Gastroesophageal sphincter (tissue), 3 donors: ENCODE results near the gene C1orf122.

Experiments used
- EP300 ChIP-seq: sonication (generic); formaldehyde crosslinking; IDR thresholded peaks from one replicate; pipeline ENCODE4 v1.6.1; 2017; ENCODE audit warnings: antibody characterized with exemption, mild to moderate bottlenecking
- POLR2A ChIP-seq, 2 donors: fragments of 450-650 bp; IDR thresholded peaks; one replicate each; pipeline ENCODE4 v1.6.1; 2017; ENCODE audit warnings: antibody characterized with exemption in 2 of 2, mild to moderate bottlenecking in 2 of 2, moderate library complexity in 1 of 2
- POLR2AphosphoS5 ChIP-seq: sonication (generic); formaldehyde crosslinking; IDR thresholded peaks from one replicate; pipeline ENCODE4 v1.6.1; 2017; ENCODE audit warnings: antibody characterized with exemption
- TF ChIP-seq, protein P1 (sequence below), 4 experiments: fragments of 200-600 bp in 2 of 4; fragments of 450-650 bp in 2 of 4; sonication (generic) in 1 of 4; IDR thresholded peaks; one replicate each; pipeline ENCODE4 v1.5.1; 2017 to 2019; ENCODE audit warnings: antibody characterized with exemption in 4 of 4, mild to moderate bottlenecking in 2 of 4, moderate library complexity in 2 of 4

DNA sequence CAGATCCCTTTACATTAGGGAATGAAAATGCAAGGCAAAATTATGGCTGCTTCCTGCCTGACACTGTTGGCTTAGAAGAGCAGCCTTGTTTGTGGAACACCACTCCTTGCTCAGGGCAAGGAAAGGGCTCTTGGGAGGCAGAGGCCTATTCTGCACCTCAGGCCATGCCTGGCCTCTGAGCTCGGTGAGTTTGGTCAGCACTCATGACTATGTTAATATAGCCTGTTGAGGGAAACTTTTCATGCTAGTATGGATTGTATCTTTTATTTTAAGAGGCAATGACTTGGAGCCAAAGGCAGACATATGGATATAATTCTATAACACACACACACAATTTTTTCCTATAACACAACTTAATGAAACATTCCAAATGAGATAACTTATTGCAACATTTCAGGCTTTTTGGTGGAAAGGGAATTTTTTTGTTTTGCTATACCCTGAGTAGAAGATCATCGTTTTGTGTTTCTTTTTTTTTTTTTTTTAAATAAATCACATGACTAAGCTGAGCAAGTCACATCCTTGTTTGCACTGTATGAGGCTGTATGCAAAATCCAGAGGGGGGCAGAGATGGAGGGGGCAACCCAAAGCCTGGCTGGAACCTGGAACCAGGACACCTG is 6.0 kb downstream of the C1orf122 start:
- TF ChIP-seq EP300 = no peak
- TF ChIP-seq, protein P1, sequence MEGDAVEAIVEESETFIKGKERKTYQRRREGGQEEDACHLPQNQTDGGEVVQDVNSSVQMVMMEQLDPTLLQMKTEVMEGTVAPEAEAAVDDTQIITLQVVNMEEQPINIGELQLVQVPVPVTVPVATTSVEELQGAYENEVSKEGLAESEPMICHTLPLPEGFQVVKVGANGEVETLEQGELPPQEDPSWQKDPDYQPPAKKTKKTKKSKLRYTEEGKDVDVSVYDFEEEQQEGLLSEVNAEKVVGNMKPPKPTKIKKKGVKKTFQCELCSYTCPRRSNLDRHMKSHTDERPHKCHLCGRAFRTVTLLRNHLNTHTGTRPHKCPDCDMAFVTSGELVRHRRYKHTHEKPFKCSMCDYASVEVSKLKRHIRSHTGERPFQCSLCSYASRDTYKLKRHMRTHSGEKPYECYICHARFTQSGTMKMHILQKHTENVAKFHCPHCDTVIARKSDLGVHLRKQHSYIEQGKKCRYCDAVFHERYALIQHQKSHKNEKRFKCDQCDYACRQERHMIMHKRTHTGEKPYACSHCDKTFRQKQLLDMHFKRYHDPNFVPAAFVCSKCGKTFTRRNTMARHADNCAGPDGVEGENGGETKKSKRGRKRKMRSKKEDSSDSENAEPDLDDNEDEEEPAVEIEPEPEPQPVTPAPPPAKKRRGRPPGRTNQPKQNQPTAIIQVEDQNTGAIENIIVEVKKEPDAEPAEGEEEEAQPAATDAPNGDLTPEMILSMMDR (IDR thresholded peaks at IDR 0.05) = no peak
- TF ChIP-seq POLR2A (IDR thresholded peaks at IDR 0.05) = no peak
- no peak for TF ChIP-seq POLR2AphosphoS5
